HG03103 (cell line): Measurements from ENCODE around the gene OR8K3.

ENCODE experiments used
- ATAC-seq: cut with Tn5 transposase; IDR thresholded peaks from one replicate; pipeline ENCODE4 v1.9.1; 2021; ENCODE audit warnings: low read depth; ENCODE audit not compliant: unreplicated experiment

OR8K3 gene

DNA sequence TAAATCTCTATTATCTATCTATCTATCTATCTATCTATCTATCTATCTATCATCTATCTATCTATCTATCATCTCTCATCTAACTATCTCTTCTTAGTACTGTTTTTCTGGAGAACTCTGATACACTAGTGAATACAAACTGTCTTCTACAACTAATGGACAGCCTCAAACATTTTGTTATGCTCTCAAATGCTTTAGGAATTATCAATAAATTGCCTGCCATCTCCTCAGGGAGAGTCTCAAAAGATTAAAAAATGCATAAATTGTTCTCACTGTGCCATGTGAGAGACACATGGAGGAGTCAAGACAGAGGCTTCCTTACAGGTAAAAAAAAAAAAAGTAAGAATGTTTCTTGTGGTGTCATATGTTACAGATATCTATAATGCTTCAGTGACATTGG is at the start of gene OR8K3:
OR8K3 (plus strand) TSS at position 301 of the 400 bp plus-strand sequence. CDS start 3,163 bp downstream, outside the sequence.
- no peak for ATAC-seq

DNA sequence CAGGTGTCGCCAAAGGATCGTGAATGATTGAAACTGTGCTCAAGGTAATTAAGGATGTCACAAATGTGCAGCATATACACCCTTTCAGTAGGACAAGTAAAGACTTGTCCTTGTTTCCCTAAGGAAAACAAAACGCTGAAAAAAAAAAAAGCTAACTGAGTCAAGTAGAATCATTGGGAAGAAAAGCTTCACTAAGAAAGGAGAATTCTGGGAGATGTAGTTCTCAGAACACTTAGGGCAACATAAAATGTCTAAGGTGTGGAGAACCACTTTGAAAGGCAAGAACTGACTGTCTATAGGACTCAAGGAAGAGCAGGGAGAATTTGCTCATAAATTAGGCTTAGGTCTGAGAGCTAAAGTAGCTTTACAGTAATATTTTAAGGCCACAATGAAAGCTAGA is 43.9 kb upstream of the OR8K3 start:
- ATAC-seq: no peak

DNA sequence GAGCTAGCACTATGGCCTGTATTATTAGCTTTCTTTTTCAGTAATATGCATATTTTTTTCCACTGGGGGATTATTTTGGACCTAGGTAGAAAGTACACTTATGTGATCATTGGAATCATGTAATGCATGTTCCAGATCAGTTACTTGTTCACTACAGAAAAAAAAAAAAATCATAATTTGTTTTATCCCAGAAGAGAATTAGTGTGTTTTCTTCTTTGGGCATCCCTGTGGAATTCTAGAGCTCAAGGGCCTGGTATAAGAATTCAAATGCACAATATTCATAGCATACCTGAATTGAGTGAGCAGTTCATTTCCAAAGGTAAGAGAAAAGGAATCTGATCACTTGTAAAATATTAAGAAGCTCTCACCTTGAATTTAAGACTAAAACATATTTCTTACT is 41.1 kb upstream of the OR8K3 start, which contains the start of gene OR5T1:
OR5T1 (plus strand) TSS at position 301 of the 400 bp plus-strand sequence. CDS start 1,485 bp downstream, outside the sequence.
- no peak for ATAC-seq

DNA sequence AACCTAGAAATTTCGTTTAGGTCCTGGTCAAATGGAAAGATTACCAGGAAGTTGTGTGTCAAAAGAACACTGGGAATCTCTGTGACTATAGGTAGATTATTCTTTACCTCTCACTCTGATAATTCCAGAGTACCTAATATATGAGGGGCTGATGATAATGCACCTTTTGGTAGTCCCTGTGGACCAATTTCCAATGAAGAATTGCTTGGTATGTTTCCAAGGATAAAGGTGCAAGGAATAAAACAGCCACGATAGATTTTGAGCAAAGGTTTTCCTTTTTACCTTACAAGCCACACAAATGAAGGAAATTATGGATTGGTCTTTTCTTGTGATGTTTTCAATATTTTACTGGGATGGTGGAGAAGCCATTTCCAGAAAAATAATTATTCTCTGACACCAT is 22.8 kb upstream of the OR8K3 start, which contains the start of gene OR8H1:
OR8H1 (minus strand) TSS at position 101 of the 400 bp plus-strand sequence. CDS start 1,192 bp downstream, outside the sequence.
- no peak for ATAC-seq

DNA sequence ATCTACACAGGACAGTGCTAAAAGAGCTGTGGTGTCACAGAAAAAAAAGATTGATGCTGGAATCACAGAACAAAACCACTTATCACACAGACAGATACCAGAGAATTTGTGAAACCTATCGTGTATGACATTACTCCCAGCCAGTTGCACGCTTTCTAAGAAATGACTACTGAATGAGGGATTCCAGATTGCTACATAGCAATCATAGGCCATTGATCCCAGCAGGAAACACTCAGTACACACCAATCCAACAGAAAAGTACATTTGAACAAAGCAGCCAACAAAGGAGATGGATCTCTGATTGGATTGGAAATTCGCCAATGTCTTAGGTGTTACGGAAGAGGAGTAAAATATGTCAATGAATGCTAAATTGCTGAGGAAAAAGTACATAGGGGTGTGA is 18.0 kb upstream of the OR8K3 start:
- no peak for ATAC-seq

DNA sequence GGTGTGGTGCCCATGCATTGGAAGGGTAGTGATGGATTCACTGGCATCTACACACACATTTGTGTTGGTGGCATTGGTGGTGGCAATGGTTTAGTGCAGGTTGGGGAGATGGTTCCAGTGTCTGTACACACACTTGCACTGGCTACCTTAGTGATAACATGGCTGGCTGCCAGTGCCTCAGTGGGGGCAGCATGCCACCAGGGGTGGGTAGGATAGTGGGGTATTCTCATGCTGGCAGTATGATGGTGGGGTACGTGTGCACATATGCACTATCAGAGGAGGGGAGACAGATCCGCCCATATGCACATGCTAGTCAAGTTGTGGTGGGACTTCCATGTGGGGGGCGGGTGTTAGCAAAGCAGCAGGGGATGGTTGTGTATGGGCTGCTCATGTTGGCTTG is 7.1 kb upstream of the OR8K3 start:
- ATAC-seq: no peak

DNA sequence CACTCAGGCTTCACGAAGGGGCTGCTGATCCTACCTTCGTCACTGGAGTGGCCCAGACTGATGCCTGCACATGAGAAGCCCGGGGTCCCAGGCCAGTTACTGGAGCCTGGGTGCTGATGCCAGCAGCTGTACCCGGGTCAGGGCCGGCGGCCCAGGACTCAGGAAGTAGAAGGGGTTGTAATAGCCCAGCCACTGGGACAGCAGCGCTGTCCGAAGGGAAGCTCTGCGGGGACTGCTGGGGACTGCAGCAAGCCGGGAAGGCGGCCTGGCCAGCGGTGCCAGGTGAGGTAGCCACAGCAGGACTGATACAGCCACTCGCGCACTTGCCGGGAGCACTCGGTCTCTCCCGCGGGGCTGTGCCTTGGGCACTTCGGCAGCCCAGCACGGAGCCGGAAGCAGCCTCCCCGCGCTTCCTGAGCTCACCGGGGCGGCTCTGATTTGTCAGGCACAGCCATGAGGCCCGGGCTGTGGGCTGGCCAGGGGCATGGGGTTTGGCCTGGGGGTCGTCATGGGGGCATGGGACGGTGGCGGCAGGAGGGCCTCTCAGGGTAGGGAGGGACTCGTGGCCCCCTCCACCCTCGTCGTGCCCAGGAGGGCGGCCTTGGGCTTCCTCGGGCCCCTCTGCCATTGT is 17.0 kb downstream of the OR8K3 start:
- ATAC-seq: no peak

DNA sequence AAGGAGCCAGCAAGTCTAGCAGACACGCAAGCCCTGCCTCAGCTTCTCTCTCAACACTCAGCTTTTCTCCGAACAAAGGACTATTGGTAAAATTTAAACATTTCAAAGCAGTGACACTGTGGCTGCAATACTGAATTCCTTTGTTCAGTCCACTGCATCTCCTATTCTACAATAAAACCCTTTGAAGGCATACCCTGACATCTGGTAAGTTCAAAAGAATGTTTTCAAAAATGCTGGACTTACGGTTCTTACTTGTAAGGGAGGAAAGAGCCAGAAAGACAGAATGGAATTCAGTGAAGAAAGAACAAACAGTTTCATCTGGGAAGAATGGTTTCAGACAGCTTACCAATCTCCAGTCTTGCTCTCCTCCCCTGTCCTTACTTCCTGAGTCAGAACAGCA is 18.2 kb downstream of the OR8K3 start:
- no peak for ATAC-seq

DNA sequence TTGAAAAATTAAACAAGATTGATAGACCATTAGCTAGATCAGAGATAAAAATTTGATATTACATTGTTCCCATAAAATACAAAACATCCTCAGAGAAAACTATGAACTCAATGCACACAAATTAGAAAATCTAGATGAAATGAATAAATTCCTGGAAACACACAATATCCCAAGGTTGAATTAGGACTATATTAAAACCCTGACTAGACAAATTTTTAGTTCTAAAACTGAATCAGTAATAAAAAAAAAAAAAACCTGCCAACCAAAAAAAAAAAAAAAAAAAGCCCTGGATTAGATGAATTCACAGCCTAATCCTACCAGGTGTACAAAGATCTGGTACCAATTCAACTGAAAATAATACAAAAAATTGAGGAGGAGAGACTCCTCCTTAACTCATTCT is 25.3 kb downstream of the OR8K3 start:
- ATAC-seq: no peak

DNA sequence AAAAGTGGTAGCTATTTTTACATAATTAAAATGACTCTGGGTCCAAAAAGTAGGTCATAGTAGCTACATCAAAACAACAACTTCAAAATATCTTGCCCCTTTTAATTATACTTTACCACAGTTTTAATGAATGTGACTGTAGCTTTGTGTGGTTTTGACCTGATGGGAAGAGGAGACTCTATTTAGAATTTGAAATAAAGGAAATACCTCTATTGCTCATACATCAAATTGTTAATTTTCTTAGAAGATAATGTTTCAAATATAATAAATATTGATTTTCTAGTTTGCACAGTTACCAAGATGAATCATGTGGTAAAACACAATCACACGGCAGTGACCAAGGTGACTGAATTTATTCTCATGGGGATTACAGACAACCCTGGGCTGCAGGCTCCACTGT is 30.8 kb downstream of the OR8K3 start, which contains the start of gene OR8K1:
OR8K1 (plus strand) TSS at position 301 of the 400 bp plus-strand sequence; CDS start at position 301, 0 bp downstream.
- no peak for ATAC-seq

DNA sequence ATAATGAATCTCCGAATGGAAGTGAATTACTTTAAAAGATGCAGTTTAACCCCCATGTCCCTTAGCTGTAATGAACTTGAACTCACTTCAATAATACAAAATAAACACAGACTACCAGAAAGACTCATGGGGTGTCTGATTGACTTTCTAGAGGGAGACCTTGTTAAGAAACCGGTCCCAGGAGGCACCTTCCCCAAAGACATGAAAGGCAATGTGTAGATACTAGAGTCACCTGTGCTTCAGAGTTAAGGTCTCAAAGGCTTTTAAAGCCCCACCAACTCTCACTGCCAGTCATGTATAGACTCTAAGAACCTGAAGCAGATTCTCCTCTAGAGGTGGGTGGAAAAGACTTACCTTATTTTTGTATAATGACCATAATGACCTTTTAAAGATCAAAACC is 39.0 kb downstream of the OR8K3 start, which contains the start of gene OR8J1:
OR8J1 (plus strand) TSS at position 301 of the 400 bp plus-strand sequence. CDS start 5,956 bp downstream, outside the sequence.
- ATAC-seq: no peak
